Fibroblast of lung (primary cell): Measurements from ENCODE around the gene DNAH5.

Experiments used
- EZH2 ChIP-seq: IDR thresholded peaks from 2 replicates; pipeline ENCODE4 v1.5.1; 2012; ENCODE audit warnings: low read length, control low read depth, mild to moderate bottlenecking; ENCODE audit errors: missing control alignments
- TF ChIP-seq, protein P1 (sequence below), 2 donors: IDR thresholded peaks in 1 of 2; conservative IDR thresholded peaks in 1 of 2; 1 replicate in 1 of 2; 2 replicates in 1 of 2; pipeline ENCODE4 v1.5.1; 2011 to 2012; ENCODE audit warnings: low read length in 2 of 2, control low read depth in 1 of 2, inconsistent platforms in 1 of 2, low read depth in 1 of 2, mild to moderate bottlenecking in 1 of 2

DNA sequence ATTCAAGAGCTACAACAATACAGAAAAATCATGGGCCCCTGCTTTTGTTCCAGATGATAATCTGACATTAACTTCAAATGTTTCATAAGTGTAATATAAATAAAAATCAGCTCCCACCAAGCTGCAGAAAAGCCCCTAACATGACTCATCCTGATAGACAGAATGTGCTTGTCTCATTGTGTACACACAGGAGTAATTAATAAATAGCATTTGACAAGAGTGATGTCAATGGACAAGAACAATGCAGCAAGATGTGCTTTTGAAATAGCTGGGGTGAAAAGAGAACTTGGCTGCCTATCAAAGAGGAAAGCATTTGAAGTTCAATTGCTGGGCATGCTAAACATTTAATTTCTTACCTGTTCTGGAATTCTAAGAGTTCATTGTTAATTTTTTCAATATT lies 79.2 kb downstream of the DNAH5 start:
- no peak for TF ChIP-seq EZH2
- TF ChIP-seq, protein P1, sequence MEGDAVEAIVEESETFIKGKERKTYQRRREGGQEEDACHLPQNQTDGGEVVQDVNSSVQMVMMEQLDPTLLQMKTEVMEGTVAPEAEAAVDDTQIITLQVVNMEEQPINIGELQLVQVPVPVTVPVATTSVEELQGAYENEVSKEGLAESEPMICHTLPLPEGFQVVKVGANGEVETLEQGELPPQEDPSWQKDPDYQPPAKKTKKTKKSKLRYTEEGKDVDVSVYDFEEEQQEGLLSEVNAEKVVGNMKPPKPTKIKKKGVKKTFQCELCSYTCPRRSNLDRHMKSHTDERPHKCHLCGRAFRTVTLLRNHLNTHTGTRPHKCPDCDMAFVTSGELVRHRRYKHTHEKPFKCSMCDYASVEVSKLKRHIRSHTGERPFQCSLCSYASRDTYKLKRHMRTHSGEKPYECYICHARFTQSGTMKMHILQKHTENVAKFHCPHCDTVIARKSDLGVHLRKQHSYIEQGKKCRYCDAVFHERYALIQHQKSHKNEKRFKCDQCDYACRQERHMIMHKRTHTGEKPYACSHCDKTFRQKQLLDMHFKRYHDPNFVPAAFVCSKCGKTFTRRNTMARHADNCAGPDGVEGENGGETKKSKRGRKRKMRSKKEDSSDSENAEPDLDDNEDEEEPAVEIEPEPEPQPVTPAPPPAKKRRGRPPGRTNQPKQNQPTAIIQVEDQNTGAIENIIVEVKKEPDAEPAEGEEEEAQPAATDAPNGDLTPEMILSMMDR (conservative IDR thresholded peaks at IDR 0.05 in 1 of 2, IDR thresholded peaks at IDR 0.05 in 1 of 2; ENCODE audit: low read depth in 1 of 2, low read length in 2 of 2): no peak
